ENCODE results near the gene SEPTIN10.

DNA sequence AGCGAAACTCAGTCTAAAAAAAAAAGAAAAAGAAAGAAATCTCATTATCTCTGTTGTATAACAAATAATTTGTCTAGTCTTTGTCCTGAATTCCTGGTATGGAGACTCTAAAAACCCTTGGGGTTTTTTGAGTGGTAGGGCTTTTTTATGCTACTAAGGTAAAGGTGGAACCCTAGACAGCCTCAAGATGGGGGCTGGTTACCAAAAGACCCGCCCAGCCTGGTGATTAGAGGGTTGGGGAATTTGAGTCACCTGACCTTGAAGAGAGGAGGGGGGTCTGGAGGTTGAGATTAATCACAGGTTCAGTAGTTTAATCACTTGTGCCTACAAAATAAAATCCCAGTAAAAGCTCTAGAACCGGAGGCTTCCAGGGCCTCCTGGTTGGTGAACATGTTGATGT, 18.0 kb upstream of the SEPTIN10 start:
- TF ChIP-seq, protein P1, sequence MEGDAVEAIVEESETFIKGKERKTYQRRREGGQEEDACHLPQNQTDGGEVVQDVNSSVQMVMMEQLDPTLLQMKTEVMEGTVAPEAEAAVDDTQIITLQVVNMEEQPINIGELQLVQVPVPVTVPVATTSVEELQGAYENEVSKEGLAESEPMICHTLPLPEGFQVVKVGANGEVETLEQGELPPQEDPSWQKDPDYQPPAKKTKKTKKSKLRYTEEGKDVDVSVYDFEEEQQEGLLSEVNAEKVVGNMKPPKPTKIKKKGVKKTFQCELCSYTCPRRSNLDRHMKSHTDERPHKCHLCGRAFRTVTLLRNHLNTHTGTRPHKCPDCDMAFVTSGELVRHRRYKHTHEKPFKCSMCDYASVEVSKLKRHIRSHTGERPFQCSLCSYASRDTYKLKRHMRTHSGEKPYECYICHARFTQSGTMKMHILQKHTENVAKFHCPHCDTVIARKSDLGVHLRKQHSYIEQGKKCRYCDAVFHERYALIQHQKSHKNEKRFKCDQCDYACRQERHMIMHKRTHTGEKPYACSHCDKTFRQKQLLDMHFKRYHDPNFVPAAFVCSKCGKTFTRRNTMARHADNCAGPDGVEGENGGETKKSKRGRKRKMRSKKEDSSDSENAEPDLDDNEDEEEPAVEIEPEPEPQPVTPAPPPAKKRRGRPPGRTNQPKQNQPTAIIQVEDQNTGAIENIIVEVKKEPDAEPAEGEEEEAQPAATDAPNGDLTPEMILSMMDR (IDR thresholded peaks at IDR 0.05): no peak
- TF ChIP-seq, protein P2, sequence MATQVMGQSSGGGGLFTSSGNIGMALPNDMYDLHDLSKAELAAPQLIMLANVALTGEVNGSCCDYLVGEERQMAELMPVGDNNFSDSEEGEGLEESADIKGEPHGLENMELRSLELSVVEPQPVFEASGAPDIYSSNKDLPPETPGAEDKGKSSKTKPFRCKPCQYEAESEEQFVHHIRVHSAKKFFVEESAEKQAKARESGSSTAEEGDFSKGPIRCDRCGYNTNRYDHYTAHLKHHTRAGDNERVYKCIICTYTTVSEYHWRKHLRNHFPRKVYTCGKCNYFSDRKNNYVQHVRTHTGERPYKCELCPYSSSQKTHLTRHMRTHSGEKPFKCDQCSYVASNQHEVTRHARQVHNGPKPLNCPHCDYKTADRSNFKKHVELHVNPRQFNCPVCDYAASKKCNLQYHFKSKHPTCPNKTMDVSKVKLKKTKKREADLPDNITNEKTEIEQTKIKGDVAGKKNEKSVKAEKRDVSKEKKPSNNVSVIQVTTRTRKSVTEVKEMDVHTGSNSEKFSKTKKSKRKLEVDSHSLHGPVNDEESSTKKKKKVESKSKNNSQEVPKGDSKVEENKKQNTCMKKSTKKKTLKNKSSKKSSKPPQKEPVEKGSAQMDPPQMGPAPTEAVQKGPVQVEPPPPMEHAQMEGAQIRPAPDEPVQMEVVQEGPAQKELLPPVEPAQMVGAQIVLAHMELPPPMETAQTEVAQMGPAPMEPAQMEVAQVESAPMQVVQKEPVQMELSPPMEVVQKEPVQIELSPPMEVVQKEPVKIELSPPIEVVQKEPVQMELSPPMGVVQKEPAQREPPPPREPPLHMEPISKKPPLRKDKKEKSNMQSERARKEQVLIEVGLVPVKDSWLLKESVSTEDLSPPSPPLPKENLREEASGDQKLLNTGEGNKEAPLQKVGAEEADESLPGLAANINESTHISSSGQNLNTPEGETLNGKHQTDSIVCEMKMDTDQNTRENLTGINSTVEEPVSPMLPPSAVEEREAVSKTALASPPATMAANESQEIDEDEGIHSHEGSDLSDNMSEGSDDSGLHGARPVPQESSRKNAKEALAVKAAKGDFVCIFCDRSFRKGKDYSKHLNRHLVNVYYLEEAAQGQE (IDR thresholded peaks at IDR 0.05; ENCODE audit: insufficient read depth in 1 of 2, low read depth in 2 of 2, low read length in 1 of 2): no peak
- no peak for TF ChIP-seq SIN3A (IDR thresholded peaks at IDR 0.05; ENCODE audit: borderline replicate concordance, insufficient read depth, low read depth, low read length)
